SK-N-SH (cell line): ENCODE results near the gene CHD2. TPM values are rescaled to one million over a fixed set of nuclear protein-coding genes. Genes with fewer than 3 reads are reported as not detected.

Experiments used
- CTCF ChIA-PET: fragments of 300-600, 350-600 bp; formaldehyde crosslinking; extraction: SDS; loops from one replicate; lab custom pipeline; 2021; lab: Yijun Ruan, JAX
- POLR2A ChIA-PET: fragments of 350-600 bp; sonication (Branson Sonifier 250); formaldehyde crosslinking; extraction: SDS; loops from one replicate; lab custom pipeline; 2020; ENCODE audit warnings: antibody characterized with exemption, inconsistent platforms; lab: Yijun Ruan, JAX
- DNase-seq: peaks from one replicate; pipeline ENCODE4 v3.0.0; 2012
- H2AFZ ChIP-seq: fragments of 200-600 bp; sonication (generic); 2 replicates; pipeline ENCODE4 v1.8.1; 2016; ENCODE audit warnings: antibody characterized with exemption, mild to moderate bottlenecking, low read depth
- H3F3A ChIP-seq: fragments of 200-600 bp; sonication (generic); replicated peaks from 2 replicates; pipeline ENCODE3; 2016; ENCODE audit warnings: antibody characterized with exemption, mild to moderate bottlenecking; ENCODE audit not compliant: insufficient read depth
- H3K27ac ChIP-seq, 2 experiments: fragments of 200-500 bp in 1 of 2; fragments of 200-600 bp in 1 of 2; sonication (Bioruptor generic) in 1 of 2; sonication (generic), shearing (Covaris generic) in 1 of 2; 2 replicates each; pipeline versions ENCODE4 v1.5.1 to v1.6.1; 2014 to 2016; ENCODE audit warnings: low read depth in 2 of 2, inconsistent platforms in 1 of 2, low read length in 1 of 2, mild to moderate bottlenecking in 1 of 2, mixed read lengths in 1 of 2
- H3K27me3 ChIP-seq: fragments of 200-600 bp; sonication (generic), shearing (Covaris generic); 2 replicates; pipeline ENCODE4 v1.6.1; 2016; ENCODE audit warnings: mixed run types; ENCODE audit not compliant: insufficient read depth
- H3K36me3 ChIP-seq, 2 experiments: fragments of 200-500 bp in 1 of 2; fragments of 200-600 bp in 1 of 2; sonication (Bioruptor generic) in 1 of 2; sonication (generic) in 1 of 2; replicated peaks in 1 of 2; 2 replicates each; pipeline versions ENCODE3 to v1.5.1; 2014 to 2016; ENCODE audit warnings: low read length in 1 of 2, mild to moderate bottlenecking in 1 of 2; ENCODE audit not compliant: insufficient read depth in 2 of 2, control insufficient read depth in 1 of 2
- H3K4me1 ChIP-seq, 2 experiments: fragments of 200-500 bp in 1 of 2; fragments of 200-600 bp in 1 of 2; sonication (Bioruptor generic) in 1 of 2; sonication (generic), shearing (Covaris generic) in 1 of 2; 2 replicates each; pipeline versions ENCODE4 v1.5.1 to v1.6.1; 2014 to 2016; ENCODE audit warnings: low read depth in 1 of 2, low read length in 1 of 2, mixed run types in 1 of 2; ENCODE audit not compliant: insufficient read depth in 2 of 2, control insufficient read depth in 1 of 2
- H3K4me2 ChIP-seq: fragments of 200-600 bp; sonication (generic), shearing (Covaris generic); 2 replicates; pipeline ENCODE4 v1.6.1; 2017; ENCODE audit warnings: mixed run types
- H3K4me3 ChIP-seq, 2 experiments: fragments of 200-500 bp in 1 of 2; fragments of 200-600 bp in 1 of 2; sonication (Bioruptor generic) in 1 of 2; sonication (generic), shearing (Covaris generic) in 1 of 2; 2 replicates each; pipeline versions ENCODE4 v1.5.1 to v1.8.1; 2014 to 2016; ENCODE audit warnings: low read depth in 2 of 2, inconsistent platforms in 1 of 2, low read length in 1 of 2, mild to moderate bottlenecking in 1 of 2, mixed read lengths in 1 of 2, moderate library complexity in 1 of 2
- H3K79me2 ChIP-seq: fragments of 200-600 bp; sonication (generic); 2 replicates; pipeline ENCODE4 v1.8.1; 2017; ENCODE audit warnings: mild to moderate bottlenecking; ENCODE audit not compliant: insufficient read depth
- H3K9ac ChIP-seq: fragments of 200-600 bp; sonication (generic); 2 replicates; pipeline ENCODE4 v1.6.1; 2017; ENCODE audit warnings: mixed run types
- H3K9me2 ChIP-seq: fragments of 200-600 bp; sonication (generic); 2 replicates; pipeline ENCODE4 v1.6.1; 2017; ENCODE audit warnings: mixed run types
- H3K9me3 ChIP-seq: fragments of 200-600 bp; sonication (generic); 2 replicates; pipeline ENCODE4 v1.6.1; 2017; ENCODE audit warnings: mixed run types, mild to moderate bottlenecking, moderate library complexity
- H4K20me1 ChIP-seq: fragments of 200-600 bp; sonication (generic); 2 replicates; pipeline ENCODE4 v1.6.1; 2017; ENCODE audit warnings: mild to moderate bottlenecking, mixed run types; ENCODE audit not compliant: insufficient read depth
- CTCF ChIP-seq: fragments of 200-600 bp; sonication (generic); IDR thresholded peaks from 2 replicates; pipeline ENCODE4 v1.6.1; 2017; ENCODE audit warnings: antibody characterized with exemption, mild to moderate bottlenecking, moderate library complexity
- ELF1 ChIP-seq: IDR thresholded peaks from 2 replicates; pipeline ENCODE4 v1.4.0; 2012
- FOXJ3 ChIP-seq: sonication (generic); formaldehyde crosslinking; IDR thresholded peaks from 2 replicates; pipeline ENCODE4 v1.5.1; 2020; ENCODE audit warnings: mild to moderate bottlenecking, missing genetic modification reagents
- FOXM1 ChIP-seq: IDR thresholded peaks from 2 replicates; pipeline ENCODE4 v1.4.0; 2012; ENCODE audit warnings: low read depth, mild to moderate bottlenecking
- GABPA ChIP-seq: IDR thresholded peaks from 2 replicates; pipeline ENCODE4 v1.4.0; 2012; ENCODE audit warnings: low read depth, mild to moderate bottlenecking
- MAX ChIP-seq: IDR thresholded peaks from 2 replicates; pipeline ENCODE4 v1.4.0; 2012; ENCODE audit warnings: low read depth
- PBX3 ChIP-seq: IDR thresholded peaks from 2 replicates; pipeline ENCODE4; 2012
- RAD21 ChIP-seq: IDR thresholded peaks from 2 replicates; pipeline ENCODE4 v1.6.1; 2012; ENCODE audit warnings: mild to moderate bottlenecking, low read length
- RCOR1 ChIP-seq: fragments of 150-350 bp; IDR thresholded peaks from 2 replicates; pipeline ENCODE4 v1.6.1; 2017; ENCODE audit warnings: antibody characterized with exemption, low read length
- REST ChIP-seq: IDR thresholded peaks from 2 replicates; pipeline ENCODE4 v1.6.1; 2012; ENCODE audit warnings: mild to moderate bottlenecking, low read depth, low read length, moderate library complexity
- SIN3A ChIP-seq: IDR thresholded peaks from 2 replicates; pipeline ENCODE4 v1.6.1; 2012; ENCODE audit warnings: low read depth, mild to moderate bottlenecking, low read length, moderate library complexity, borderline replicate concordance
- SMC3 ChIP-seq: IDR thresholded peaks from 2 replicates; pipeline ENCODE4 v1.6.1; 2012; ENCODE audit warnings: low read depth, low read length, improper control_type of control experiment
- ZBTB33 ChIP-seq: IDR thresholded peaks from 2 replicates; pipeline ENCODE4 v1.4.0; 2012; ENCODE audit warnings: low read depth, borderline replicate concordance
- WGBS: methylation state at CpG from one replicate; pipeline ENCODE4 v1.1.6; 2017; ENCODE audit warnings: low lambda C conversion rate; 5-methylcytosine and 5-hydroxymethylcytosine counted together
- polyA plus RNA-seq, 3 experiments: library from polyadenylated mRNA; depleted of rRNA; stranded (reverse); fragments of >200 nt; gene quantifications; 2 replicates each; pipeline ENCODE4 v1.2.3, GENCODE V29; 2012

The CHD2 gene
- polyA plus RNA-seq, 1 of the 3 experiments (the other 2 are of a cell fraction) = 25.3 TPM

GRCh38 chr15:92915766-92916435, 15.8 kb downstream of the CHD2 start:
- no peak for DNase-seq
- CTCF ChIA-PET = interaction anchor here (0.6 to 9.3 kb wide), 6 partner anchors 8 to 119 kb away, joined by 3 to 78 read pairs (median 8); no protein-coding TSS in a partner anchor
- H3K9me2 ChIP-seq = no peaks in the 10 kb centered on the region
- H3K79me2 ChIP-seq = peaks cover 100% of the 10 kb centered on the region
- peaks cover 11% of the 10 kb centered on the region for H4K20me1 ChIP-seq
- H3K4me2 ChIP-seq = no peak overlapping the region
- TF ChIP-seq CTCF (no peak), MAX (no peak)
- WGBS = 95% methylated on average over 4 of the region's 4 CpGs
- peaks cover 5 to 8% of the 10 kb centered on the region in 2 experiments for H3K36me3 ChIP-seq
- POLR2A ChIA-PET = interaction anchor here (1.1 kb wide), 1 partner anchor 16 kb away, joined by 3 read pairs; the partner anchor contains the start of gene CHD2
- no peak overlapping the region for H3K4me3 ChIP-seq
- H3F3A ChIP-seq = peaks cover 39% of the 10 kb centered on the region
- H3K9me3 ChIP-seq = no peaks in the 10 kb centered on the region
- no peak overlapping the region for H2AFZ ChIP-seq
- H3K4me1 ChIP-seq = peaks cover 3 to 33% of the 10 kb centered on the region in 2 experiments
- H3K27me3 ChIP-seq = no peaks in the 10 kb centered on the region
- no peak overlapping the region for H3K9ac ChIP-seq
- peak overlapping the region in 1 of 2 experiments; percentile 90; a peak in 2 of 4 replicates for H3K27ac ChIP-seq

GRCh38 chr15:92917598-92918407, 17.7 kb downstream of the CHD2 start:
- H3K27ac ChIP-seq = peak overlapping the region; percentile 88 to 90
- H3K36me3 ChIP-seq = peaks cover 12 to 19% of the 10 kb centered on the region in 2 experiments
- H3K4me1 ChIP-seq = peaks cover 9 to 41% of the 10 kb centered on the region in 2 experiments
- H3F3A ChIP-seq = peaks cover 38% of the 10 kb centered on the region
- 25% methylated on average over 11 of the region's 11 CpGs for WGBS
- H3K4me2 ChIP-seq = peak overlapping the region; percentile 55
- POLR2A ChIA-PET = interaction anchor here (0.6 to 1.7 kb wide), 2 partner anchors 109 to 183 kb away, joined by 3 to 10 read pairs; no protein-coding TSS in a partner anchor
- H3K9ac ChIP-seq = peak overlapping the region; percentile 37; the same call in 1 of the 2 replicates
- H3K9me2 ChIP-seq = no peaks in the 10 kb centered on the region
- peaks cover 100% of the 10 kb centered on the region for H3K79me2 ChIP-seq
- peaks cover 11% of the 10 kb centered on the region; the same call in 1 of the 2 replicates for H4K20me1 ChIP-seq
- DNase-seq = peak; percentile 76
- no peak overlapping the region; a peak in 1 of 4 replicates for H3K4me3 ChIP-seq
- H3K27me3 ChIP-seq = no peaks in the 10 kb centered on the region
- H3K9me3 ChIP-seq = no peaks in the 10 kb centered on the region
- H2AFZ ChIP-seq = peak overlapping the region; percentile 75; the same call in 1 of the 2 replicates
- CTCF ChIA-PET = interaction anchor here (0.6 to 9.3 kb wide), 31 partner anchors 9 to 183 kb away, joined by 3 to 78 read pairs (median 4); no protein-coding TSS in a partner anchor
- TF ChIP-seq SIN3A (no peak), RCOR1 (peak; percentile 60; the same call in 1 of the 2 replicates), ZBTB33 (no peak), GABPA (no peak), FOXM1 (no peak), MAX (peak; percentile 67), REST (0 out of 2 replicates have a peak, but pooled peaks have one; percentile 46), FOXJ3 (CRISPR knock-in tag) (no peak), ELF1 (no peak), PBX3 (peak; percentile 38; the same call in 1 of the 2 replicates), SMC3 (peak; percentile 73), RAD21 (peak; percentile 84)
